Erythroblast (primary cell): ENCODE measurements around the gene HAUS5.

Experiments used
- GATA1 ChIP-seq: IDR thresholded peaks from 2 replicates; pipeline ENCODE4 v1.6.1; 2011; ENCODE audit warnings: low read depth, mild to moderate bottlenecking, control low read depth, low read length, moderate library complexity
- POLR2A ChIP-seq: IDR thresholded peaks from 2 replicates; pipeline ENCODE4 v1.6.1; 2011; ENCODE audit warnings: mild to moderate bottlenecking, low read length

- TF ChIP-seq POLR2A: no peak
- no peak for TF ChIP-seq GATA1
Observed at GRCh38 chr19:35642798-35643254, 30.3 kb downstream of the HAUS5 start.
